Endothelial cell (in vitro differentiated cells): ENCODE measurements around the gene LOXL1. TPM values are rescaled to one million over a fixed set of nuclear protein-coding genes. Genes with fewer than 3 reads are reported as not detected.

Experiments used
- DNase-seq: peaks from one replicate; pipeline ENCODE4 v3.0.0; 2021; ENCODE audit warnings: low spot score
- H3K27ac Mint-ChIP-seq: one replicate; pipeline ENCODE4 v1.8.0; 2021; ENCODE audit warnings: mixed read lengths, inconsistent platforms; ENCODE audit not compliant: unreplicated experiment
- H3K27me3 Mint-ChIP-seq: one replicate; pipeline ENCODE4 v1.8.0; 2021; ENCODE audit warnings: mild to moderate bottlenecking, moderate library complexity, mixed read lengths, inconsistent platforms; ENCODE audit not compliant: unreplicated experiment
- H3K36me3 Mint-ChIP-seq: one replicate; pipeline ENCODE4 v1.8.0; 2021; ENCODE audit warnings: mild to moderate bottlenecking, low read depth, mixed read lengths, inconsistent platforms; ENCODE audit not compliant: unreplicated experiment
- H3K4me1 Mint-ChIP-seq: one replicate; pipeline ENCODE4 v1.8.0; 2021; ENCODE audit warnings: mild to moderate bottlenecking, mixed read lengths, inconsistent platforms; ENCODE audit not compliant: unreplicated experiment
- H3K4me3 Mint-ChIP-seq: one replicate; pipeline ENCODE4 v1.8.0; 2021; ENCODE audit warnings: mild to moderate bottlenecking, mixed read lengths, inconsistent platforms; ENCODE audit not compliant: unreplicated experiment
- H3K9me3 Mint-ChIP-seq: one replicate; pipeline ENCODE4 v1.8.0; 2021; ENCODE audit warnings: mixed read lengths, inconsistent platforms; ENCODE audit not compliant: unreplicated experiment
- CTCF ChIP-seq: fragments of 200-600 bp; sonication (generic); IDR thresholded peaks from one replicate; pipeline ENCODE4 v1.5.0; 2021; ENCODE audit warnings: antibody characterized with exemption; ENCODE audit not compliant: unreplicated experiment
- total RNA-seq: library from RNA; stranded (reverse); fragmentation: NEBNext Ultra II Directional; extraction: Animal tissue kit (Norgen Biotek cat#: 25700); gene quantifications from one replicate; pipeline ENCODE4 v1.2.1, GENCODE V29; 2021; ENCODE audit not compliant: unreplicated experiment

LOXL1 gene
- total RNA-seq, 1 donor from 2014 or later, result 156 TPM

GRCh38 chr15:73940061-73940981 lies 14.1 kb downstream of the LOXL1 start:
- peaks cover 69% of the 10 kb centered on the region for H3K4me1 Mint-ChIP-seq
- peak overlapping the region; percentile 70 for H3K4me3 Mint-ChIP-seq
- peaks cover 12% of the 10 kb centered on the region for H3K36me3 Mint-ChIP-seq
- no peaks in the 10 kb centered on the region for H3K9me3 Mint-ChIP-seq
- H3K27ac Mint-ChIP-seq, result no peak overlapping the region
- no peak for TF ChIP-seq CTCF
- H3K27me3 Mint-ChIP-seq, result peaks cover 3% of the 10 kb centered on the region
- no peak for DNase-seq

GRCh38 chr15:73941044-73941443 lies 14.8 kb downstream of the LOXL1 start:
- H3K4me3 Mint-ChIP-seq, result no peak overlapping the region
- H3K27me3 Mint-ChIP-seq, result peaks cover 8% of the 10 kb centered on the region
- H3K4me1 Mint-ChIP-seq, result peaks cover 62% of the 10 kb centered on the region
- DNase-seq, result no peak
- peaks cover 16% of the 10 kb centered on the region for H3K36me3 Mint-ChIP-seq
- H3K9me3 Mint-ChIP-seq, result no peaks in the 10 kb centered on the region
- TF ChIP-seq CTCF, result no peak
- no peak overlapping the region for H3K27ac Mint-ChIP-seq

GRCh38 chr15:73941449-73941848 lies 15.2 kb downstream of the LOXL1 start:
- Mint-ChIP-seq H3K9me3 (no peaks in the 10 kb centered on the region), H3K4me1 (peaks cover 58% of the 10 kb centered on the region), H3K27ac (peak overlapping the region; percentile 45)

GRCh38 chr15:73941871-73942635 lies 15.8 kb downstream of the LOXL1 start:
- H3K27ac Mint-ChIP-seq, result peak overlapping the region; percentile 64
- peaks cover 51% of the 10 kb centered on the region for H3K4me1 Mint-ChIP-seq
- no peak for DNase-seq
- TF ChIP-seq CTCF, result no peak
- no peaks in the 10 kb centered on the region for H3K9me3 Mint-ChIP-seq
- H3K27me3 Mint-ChIP-seq, result peaks cover 8% of the 10 kb centered on the region
- H3K36me3 Mint-ChIP-seq, result peaks cover 23% of the 10 kb centered on the region
- no peak overlapping the region for H3K4me3 Mint-ChIP-seq

More at GRCh38 chr15:73941449-73941848, 15.2 kb downstream of the LOXL1 start:
- no peak for DNase-seq
- H3K36me3 Mint-ChIP-seq, result peaks cover 17% of the 10 kb centered on the region
- peaks cover 8% of the 10 kb centered on the region for H3K27me3 Mint-ChIP-seq
- no peak for TF ChIP-seq CTCF
- no peak overlapping the region for H3K4me3 Mint-ChIP-seq
